ENCODE measurements around the gene NHERF2.

NHERF2 gene

DNA sequence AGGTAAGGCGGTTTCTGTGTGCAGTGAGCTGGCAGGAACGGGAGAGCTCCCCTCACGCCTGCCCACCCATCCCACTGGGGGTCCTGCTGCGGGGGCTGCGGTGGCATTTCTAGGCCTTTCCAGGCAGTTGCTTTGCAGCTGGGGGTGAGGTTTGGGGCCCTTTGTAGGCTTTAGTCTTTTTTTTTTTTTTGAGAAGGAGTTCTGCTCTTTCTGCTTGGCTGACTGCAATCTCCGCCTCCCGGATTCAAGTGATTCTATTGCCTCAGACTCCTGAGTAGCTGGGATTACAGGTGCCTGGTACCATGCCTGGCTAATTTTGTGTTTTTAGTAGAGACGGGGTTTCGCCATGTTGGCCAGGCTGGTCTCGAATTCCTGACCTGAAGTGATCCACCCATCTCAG is 32.2 kb downstream of the NHERF2 start:
- Histone ChIP-seq H3K9me3 (no peaks in the 10 kb centered on the region), H3K36me3 (peaks cover 4% of the 10 kb centered on the region), H3K4me1 (no peaks in the 10 kb centered on the region), H3K4me3 (ENCODE audit: low read depth, low read length) (no peak overlapping the region), H3K27me3 (no peaks in the 10 kb centered on the region)
- DNase-seq = no peak
- TF ChIP-seq, protein P1, sequence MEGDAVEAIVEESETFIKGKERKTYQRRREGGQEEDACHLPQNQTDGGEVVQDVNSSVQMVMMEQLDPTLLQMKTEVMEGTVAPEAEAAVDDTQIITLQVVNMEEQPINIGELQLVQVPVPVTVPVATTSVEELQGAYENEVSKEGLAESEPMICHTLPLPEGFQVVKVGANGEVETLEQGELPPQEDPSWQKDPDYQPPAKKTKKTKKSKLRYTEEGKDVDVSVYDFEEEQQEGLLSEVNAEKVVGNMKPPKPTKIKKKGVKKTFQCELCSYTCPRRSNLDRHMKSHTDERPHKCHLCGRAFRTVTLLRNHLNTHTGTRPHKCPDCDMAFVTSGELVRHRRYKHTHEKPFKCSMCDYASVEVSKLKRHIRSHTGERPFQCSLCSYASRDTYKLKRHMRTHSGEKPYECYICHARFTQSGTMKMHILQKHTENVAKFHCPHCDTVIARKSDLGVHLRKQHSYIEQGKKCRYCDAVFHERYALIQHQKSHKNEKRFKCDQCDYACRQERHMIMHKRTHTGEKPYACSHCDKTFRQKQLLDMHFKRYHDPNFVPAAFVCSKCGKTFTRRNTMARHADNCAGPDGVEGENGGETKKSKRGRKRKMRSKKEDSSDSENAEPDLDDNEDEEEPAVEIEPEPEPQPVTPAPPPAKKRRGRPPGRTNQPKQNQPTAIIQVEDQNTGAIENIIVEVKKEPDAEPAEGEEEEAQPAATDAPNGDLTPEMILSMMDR (IDR thresholded peaks at IDR 0.05; ENCODE audit: low read depth, low read length) = no peak

GRCh38 chr16:2060346-2060745 is 33.6 kb downstream of the NHERF2 start:
- Histone ChIP-seq H3K4me1 (no peaks in the 10 kb centered on the region), H3K27me3 (no peaks in the 10 kb centered on the region), H3K9me3 (no peaks in the 10 kb centered on the region), H3K36me3 (peaks cover 3% of the 10 kb centered on the region), H3K4me3 (ENCODE audit: low read depth, low read length) (no peak overlapping the region)
- TF ChIP-seq, protein P1 (IDR thresholded peaks at IDR 0.05; ENCODE audit: low read depth, low read length) = no peak
- DNase-seq = no peak

- Histone ChIP-seq H3K36me3 (peaks cover 10% of the 10 kb centered on the region), H3K4me3 (ENCODE audit: low read depth, low read length) (no peak overlapping the region), H3K27me3 (no peaks in the 10 kb centered on the region), H3K9me3 (no peaks in the 10 kb centered on the region), H3K4me1 (no peaks in the 10 kb centered on the region)
- TF ChIP-seq, protein P1 (IDR thresholded peaks at IDR 0.05; ENCODE audit: low read depth, low read length) = no peak
- no peak for DNase-seq
Measured at GRCh38 chr16:2061023-2061422, 34.3 kb downstream of the NHERF2 start.

DNA sequence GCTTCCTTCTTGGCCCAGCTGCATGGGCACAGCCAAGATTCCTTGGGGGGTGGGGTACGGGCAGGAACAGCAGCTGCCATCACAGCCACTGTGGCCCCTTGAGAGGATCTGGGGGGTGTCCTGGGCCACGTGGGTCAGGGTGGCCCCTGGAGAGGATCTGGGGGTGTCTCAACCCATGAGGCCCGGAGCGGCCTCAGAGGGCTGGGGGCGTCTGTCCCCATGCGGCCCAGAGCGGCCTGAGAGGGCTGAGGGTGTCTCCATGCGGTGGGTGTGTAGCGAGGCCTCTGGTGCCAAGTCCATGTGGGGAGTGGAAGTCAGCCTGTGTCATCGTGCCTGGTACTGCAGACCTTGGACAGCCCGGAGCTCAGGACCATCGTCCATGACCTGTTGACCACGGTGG is 34.8 kb downstream of the NHERF2 start:
- Histone ChIP-seq H3K4me3 (ENCODE audit: low read depth, low read length) (no peak overlapping the region), H3K36me3 (peaks cover 13% of the 10 kb centered on the region), H3K4me1 (no peaks in the 10 kb centered on the region), H3K9me3 (no peaks in the 10 kb centered on the region), H3K27me3 (no peaks in the 10 kb centered on the region)
- DNase-seq = no peak
- TF ChIP-seq, protein P1 (IDR thresholded peaks at IDR 0.05; ENCODE audit: low read depth, low read length) = no peak

GRCh38 chr16:2062801-2063200 is 36.1 kb downstream of the NHERF2 start:
- peaks cover 13% of the 10 kb centered on the region for H3K36me3 ChIP-seq
- H3K4me3 ChIP-seq (ENCODE audit: low read depth, low read length) = no peak overlapping the region
- H3K27me3 ChIP-seq = no peaks in the 10 kb centered on the region
- H3K9me3 ChIP-seq = no peaks in the 10 kb centered on the region
- no peaks in the 10 kb centered on the region for H3K4me1 ChIP-seq
- TF ChIP-seq, protein P1 (IDR thresholded peaks at IDR 0.05; ENCODE audit: low read depth, low read length) = no peak
- DNase-seq = no peak

- TF ChIP-seq, protein P1 (IDR thresholded peaks at IDR 0.05; ENCODE audit: low read depth, low read length) = no peak
- no peaks in the 10 kb centered on the region for H3K4me1 ChIP-seq
- no peaks in the 10 kb centered on the region for H3K9me3 ChIP-seq
- H3K4me3 ChIP-seq (ENCODE audit: low read depth, low read length) = no peak overlapping the region
- peaks cover 17% of the 10 kb centered on the region for H3K36me3 ChIP-seq
- H3K27me3 ChIP-seq = no peaks in the 10 kb centered on the region
- no peak for DNase-seq
Measured at GRCh38 chr16:2063861-2064260, 37.2 kb downstream of the NHERF2 start.
